ENCODE results near the gene AGA. TPM values are rescaled to one million over a fixed set of nuclear protein-coding genes. Genes with fewer than 3 reads are reported as not detected.

The AGA gene
- total and polyA plus RNA-seq, 10 of the 15 experiments (the other 5 are each of a cell fraction or from before 2014, with no cell fraction given): 17.1 to 37.6 (median 24.5) TPM

DNA sequence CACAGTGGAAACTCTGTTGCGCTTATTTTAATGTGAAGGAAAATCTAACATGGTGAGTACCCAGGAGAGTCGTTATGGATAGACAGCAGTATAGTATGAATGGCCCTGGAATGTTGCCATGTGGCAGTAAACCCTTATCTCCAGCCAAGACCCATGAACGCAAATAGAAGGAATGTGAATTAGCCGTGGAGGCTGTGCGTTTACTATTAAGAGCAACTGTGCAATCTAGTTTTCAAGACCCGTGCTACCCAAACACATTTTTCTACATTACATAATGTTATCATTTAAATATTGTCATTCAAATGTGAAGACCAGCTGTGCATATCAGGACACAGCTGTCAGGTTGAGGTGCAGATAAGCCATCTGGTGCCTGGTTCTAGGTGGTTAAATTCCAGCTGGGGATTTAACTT lies 13.3 kb upstream of the AGA start:
- H4K20me1 ChIP-seq (ENCODE audit: control insufficient read depth, insufficient read depth): no peaks in the 10 kb centered on the region
- 55% methylated on average over 6 of the region's 6 CpGs for WGBS (ENCODE audit: insufficient coverage, insufficient replicate concordance, low lambda C conversion rate, missing lambda C conversion rate)
- no peaks in the 10 kb centered on the region for H3K36me3 ChIP-seq (ENCODE audit: control insufficient read depth in 2 of 2, insufficient read depth in 2 of 2, low read length in 1 of 2)
- intact Hi-C loops (cut with micrococcal nuclease; ENCODE audit: unreplicated experiment) (no loop called here), in situ Hi-C loops (cut with MboI) (no loop called here)
- no peak overlapping the region for H3K27ac ChIP-seq (ENCODE audit: control insufficient read depth, insufficient read depth)
- H3K4me1 ChIP-seq (ENCODE audit: control insufficient read depth, insufficient read depth, low read length): no peaks in the 10 kb centered on the region
- H3K79me2 ChIP-seq (ENCODE audit: control insufficient read depth, insufficient read depth, low read length): no peaks in the 10 kb centered on the region
- ChIA-PET CTCF (no interaction called here), POLR2A (interaction anchor here (0.8 kb wide), 1 partner anchor 9 kb away, joined by 3 read pairs; no protein-coding TSS in a partner anchor), RAD21 (ENCODE audit: unreplicated experiment) (no interaction called here), SMC1A (ENCODE audit: uncharacterized antibody, unreplicated experiment) (interaction anchor here (0.6 kb wide), 1 partner anchor 11 kb away, joined by 3 read pairs; no protein-coding TSS in a partner anchor)
- no peaks in the 10 kb centered on the region for H3K9me3 ChIP-seq (replicated peaks; ENCODE audit: control insufficient read depth, insufficient read depth, low read length)
- no TSS peak for BruUV-seq (replicated peaks)
- no peak for DNase-seq (ENCODE audit: low read depth, low spot score)
- no peak overlapping the region for H2AFZ ChIP-seq (ENCODE audit: control insufficient read depth, low read depth, low read length)
- no peak overlapping the region for H3K9ac ChIP-seq (ENCODE audit: control insufficient read depth, insufficient read depth, low read length)
- ATAC-seq: no peak
- H3K4me3 ChIP-seq: no peak overlapping the region
- no peak for FAIRE-seq
- no peak for TF ChIP-seq KDM1A (IDR thresholded peaks at IDR 0.05; ENCODE audit: borderline replicate concordance)
- H3K27me3 ChIP-seq (replicated peaks in 1 of 2; ENCODE audit: control insufficient read depth in 2 of 2, insufficient read depth in 2 of 2, low read length in 1 of 2): no peaks in the 10 kb centered on the region
- H3K4me2 ChIP-seq (ENCODE audit: control insufficient read depth, insufficient read depth): no peak overlapping the region

DNA sequence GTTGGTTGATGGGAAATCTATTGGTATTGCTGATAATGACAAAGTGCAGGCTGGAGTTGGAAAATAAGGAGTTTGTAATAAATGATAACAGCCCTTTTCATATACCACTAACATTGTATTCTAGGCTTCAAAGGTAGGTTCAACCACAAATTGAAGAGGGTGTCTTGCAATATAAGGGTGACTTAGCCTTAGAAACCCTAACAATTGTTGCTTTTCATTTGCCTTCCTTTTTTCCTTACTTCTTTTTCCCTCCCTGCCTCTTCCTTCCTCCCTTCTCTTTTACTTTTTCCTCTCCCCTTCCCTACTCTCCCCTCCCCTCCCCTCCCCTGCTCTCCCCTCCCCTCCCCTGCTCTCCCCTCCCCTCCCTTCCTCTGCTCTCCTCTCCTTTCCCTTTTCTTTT lies 10.9 kb upstream of the AGA start:
- Histone ChIP-seq H3K79me2 (ENCODE audit: control insufficient read depth, insufficient read depth, low read length) (no peaks in the 10 kb centered on the region), H3K4me1 (ENCODE audit: control insufficient read depth, insufficient read depth, low read length) (no peaks in the 10 kb centered on the region), H3K27me3 (replicated peaks in 1 of 2; ENCODE audit: control insufficient read depth in 2 of 2, insufficient read depth in 2 of 2, low read length in 1 of 2) (no peaks in the 10 kb centered on the region), H3K36me3 (ENCODE audit: control insufficient read depth in 2 of 2, insufficient read depth in 2 of 2, low read length in 1 of 2) (no peaks in the 10 kb centered on the region), H3K9ac (ENCODE audit: control insufficient read depth, insufficient read depth, low read length) (no peak overlapping the region), H3K27ac (ENCODE audit: control insufficient read depth, insufficient read depth) (no peak overlapping the region), H2AFZ (ENCODE audit: control insufficient read depth, low read depth, low read length) (no peak overlapping the region), H3K4me2 (ENCODE audit: control insufficient read depth, insufficient read depth) (no peak overlapping the region), H3K4me3 (no peak overlapping the region), H4K20me1 (ENCODE audit: control insufficient read depth, insufficient read depth) (no peaks in the 10 kb centered on the region), H3K9me3 (replicated peaks; ENCODE audit: control insufficient read depth, insufficient read depth, low read length) (no peaks in the 10 kb centered on the region; the same call in 2 of the 3 replicates)
- BruUV-seq (replicated peaks): no TSS peak
- intact Hi-C loops (cut with micrococcal nuclease; ENCODE audit: unreplicated experiment): no loop called here
- ChIA-PET SMC1A (ENCODE audit: uncharacterized antibody, unreplicated experiment) (no interaction called here), CTCF (no interaction called here), POLR2A (no interaction called here), RAD21 (ENCODE audit: unreplicated experiment) (no interaction called here)
- no peak for DNase-seq (ENCODE audit: low read depth, low spot score)
- no peak for FAIRE-seq
- no peak for ATAC-seq
- in situ Hi-C loops (cut with MboI): no loop called here
- TF ChIP-seq CEBPB (IDR thresholded peaks at IDR 0.05; ENCODE audit: borderline replicate concordance in 1 of 2, low read depth in 2 of 2, low read length in 2 of 2): no peak
- TF ChIP-seq, protein P1, sequence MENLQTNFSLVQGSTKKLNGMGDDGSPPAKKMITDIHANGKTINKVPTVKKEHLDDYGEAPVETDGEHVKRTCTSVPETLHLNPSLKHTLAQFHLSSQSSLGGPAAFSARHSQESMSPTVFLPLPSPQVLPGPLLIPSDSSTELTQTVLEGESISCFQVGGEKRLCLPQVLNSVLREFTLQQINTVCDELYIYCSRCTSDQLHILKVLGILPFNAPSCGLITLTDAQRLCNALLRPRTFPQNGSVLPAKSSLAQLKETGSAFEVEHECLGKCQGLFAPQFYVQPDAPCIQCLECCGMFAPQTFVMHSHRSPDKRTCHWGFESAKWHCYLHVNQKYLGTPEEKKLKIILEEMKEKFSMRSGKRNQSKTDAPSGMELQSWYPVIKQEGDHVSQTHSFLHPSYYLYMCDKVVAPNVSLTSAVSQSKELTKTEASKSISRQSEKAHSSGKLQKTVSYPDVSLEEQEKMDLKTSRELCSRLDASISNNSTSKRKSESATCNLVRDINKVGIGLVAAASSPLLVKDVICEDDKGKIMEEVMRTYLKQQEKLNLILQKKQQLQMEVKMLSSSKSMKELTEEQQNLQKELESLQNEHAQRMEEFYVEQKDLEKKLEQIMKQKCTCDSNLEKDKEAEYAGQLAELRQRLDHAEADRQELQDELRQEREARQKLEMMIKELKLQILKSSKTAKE (IDR thresholded peaks at IDR 0.05; ENCODE audit: low read depth, poor library complexity, severe bottlenecking): no peak
- no peak for TF ChIP-seq BMI1 (IDR thresholded peaks at IDR 0.05; ENCODE audit: borderline replicate concordance)
- no peak for TF ChIP-seq TCF3 (IDR thresholded peaks at IDR 0.05; ENCODE audit: borderline replicate concordance, insufficient read depth, low read depth, low read length)
- no peak for TF ChIP-seq ESRRA (IDR thresholded peaks at IDR 0.05; ENCODE audit: low read length)
- TF ChIP-seq, protein P2, sequence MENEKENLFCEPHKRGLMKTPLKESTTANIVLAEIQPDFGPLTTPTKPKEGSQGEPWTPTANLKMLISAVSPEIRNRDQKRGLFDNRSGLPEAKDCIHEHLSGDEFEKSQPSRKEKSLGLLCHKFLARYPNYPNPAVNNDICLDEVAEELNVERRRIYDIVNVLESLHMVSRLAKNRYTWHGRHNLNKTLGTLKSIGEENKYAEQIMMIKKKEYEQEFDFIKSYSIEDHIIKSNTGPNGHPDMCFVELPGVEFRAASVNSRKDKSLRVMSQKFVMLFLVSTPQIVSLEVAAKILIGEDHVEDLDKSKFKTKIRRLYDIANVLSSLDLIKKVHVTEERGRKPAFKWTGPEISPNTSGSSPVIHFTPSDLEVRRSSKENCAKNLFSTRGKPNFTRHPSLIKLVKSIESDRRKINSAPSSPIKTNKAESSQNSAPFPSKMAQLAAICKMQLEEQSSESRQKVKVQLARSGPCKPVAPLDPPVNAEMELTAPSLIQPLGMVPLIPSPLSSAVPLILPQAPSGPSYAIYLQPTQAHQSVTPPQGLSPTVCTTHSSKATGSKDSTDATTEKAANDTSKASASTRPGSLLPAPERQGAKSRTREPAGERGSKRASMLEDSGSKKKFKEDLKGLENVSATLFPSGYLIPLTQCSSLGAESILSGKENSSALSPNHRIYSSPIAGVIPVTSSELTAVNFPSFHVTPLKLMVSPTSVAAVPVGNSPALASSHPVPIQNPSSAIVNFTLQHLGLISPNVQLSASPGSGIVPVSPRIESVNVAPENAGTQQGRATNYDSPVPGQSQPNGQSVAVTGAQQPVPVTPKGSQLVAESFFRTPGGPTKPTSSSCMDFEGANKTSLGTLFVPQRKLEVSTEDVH (IDR thresholded peaks at IDR 0.05; ENCODE audit: low read depth, partially characterized antibody): no peak
- TF ChIP-seq NBN (IDR thresholded peaks at IDR 0.05): no peak
- TF ChIP-seq FOXM1 (IDR thresholded peaks at IDR 0.05; ENCODE audit: low read depth, low read length): no peak
- no peak for TF ChIP-seq IKZF2 (IDR thresholded peaks at IDR 0.05)
- TF ChIP-seq SMAD1 (IDR thresholded peaks at IDR 0.05; ENCODE audit: low read depth, partially characterized antibody): no peak
- no peak for TF ChIP-seq CBX5 (IDR thresholded peaks at IDR 0.05; ENCODE audit: low read depth)
- TF ChIP-seq RUNX3 (IDR thresholded peaks at IDR 0.05; ENCODE audit: low read length): no peak
- TF ChIP-seq, protein P3, sequence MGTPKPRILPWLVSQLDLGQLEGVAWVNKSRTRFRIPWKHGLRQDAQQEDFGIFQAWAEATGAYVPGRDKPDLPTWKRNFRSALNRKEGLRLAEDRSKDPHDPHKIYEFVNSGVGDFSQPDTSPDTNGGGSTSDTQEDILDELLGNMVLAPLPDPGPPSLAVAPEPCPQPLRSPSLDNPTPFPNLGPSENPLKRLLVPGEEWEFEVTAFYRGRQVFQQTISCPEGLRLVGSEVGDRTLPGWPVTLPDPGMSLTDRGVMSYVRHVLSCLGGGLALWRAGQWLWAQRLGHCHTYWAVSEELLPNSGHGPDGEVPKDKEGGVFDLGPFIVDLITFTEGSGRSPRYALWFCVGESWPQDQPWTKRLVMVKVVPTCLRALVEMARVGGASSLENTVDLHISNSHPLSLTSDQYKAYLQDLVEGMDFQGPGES (IDR thresholded peaks at IDR 0.05): no peak
